HepG2 (cell line): Measurements from ENCODE around the gene TPSB2. TPM values are rescaled to one million over a fixed set of nuclear protein-coding genes. Genes with fewer than 3 reads are reported as not detected.

Source experiments
- ATAC-seq: fragments of 200-7000 bp; cut with Tn5 transposase; 3 replicates; pipeline ENCODE4 v1.9.1; 2020; ENCODE audit warnings: mild to moderate bottlenecking, moderate library complexity
- BruUV-seq: library from RNA; stranded (reverse); fragments of 400-500 nt; replicated peaks from 2 replicates; lab custom pipeline; 2021; lab: Mats Ljungman, UMichigan
- CTCF ChIA-PET: fragments of 300-600 bp; formaldehyde crosslinking; extraction: SDS; loops from one replicate; lab custom pipeline; 2021; ENCODE audit warnings: low total read pairs, inconsistent platforms, low intra/inter-chr PET ratio; lab: Yijun Ruan, JAX
- POLR2A ChIA-PET: fragments of 350-600 bp; sonication (Branson Sonifier 250); formaldehyde crosslinking; loops from one replicate; lab custom pipeline; 2020; ENCODE audit warnings: antibody characterized with exemption, inconsistent platforms; lab: Yijun Ruan, JAX
- DNase-seq: peaks from one replicate; pipeline ENCODE4 v3.0.0-alpha.2; 2015; ENCODE audit warnings: low spot score
- FAIRE-seq: peaks from 3 replicates; lab custom pipeline; 2011; peaks lifted over from hg19 to GRCh38; lab: Jason Lieb, UNC
- H2AFZ ChIP-seq: one replicate; pipeline ENCODE4 v1.6.1; 2011; ENCODE audit warnings: low read length, inconsistent platforms
- H3K27ac ChIP-seq: fragments of 300-600 bp; 3 replicates; pipeline ENCODE4 v1.8.0; 2011; ENCODE audit warnings: mixed run types, mild to moderate bottlenecking, mixed read lengths, low read length, inconsistent platforms; ENCODE audit not compliant: insufficient read depth; ENCODE audit errors: extremely low read length
- H3K27me3 ChIP-seq, 2 experiments: fragments of 200-600 bp in 1 of 2; 2 replicates in 1 of 2; 3 replicates in 1 of 2; pipeline versions ENCODE4 v1.6.0 to v1.8.0; 2011; ENCODE audit warnings: low read length in 2 of 2, mild to moderate bottlenecking in 2 of 2, moderate library complexity in 2 of 2, inconsistent platforms in 1 of 2; ENCODE audit not compliant: insufficient read depth in 2 of 2, control insufficient read depth in 1 of 2
- H3K36me3 ChIP-seq, 2 experiments: fragments of 200-600 bp in 1 of 2; replicated peaks in 1 of 2; 2 replicates in 1 of 2; 3 replicates in 1 of 2; pipeline versions ENCODE4 v1.5.1 to v1.8.0; 2011; ENCODE audit warnings: low read length in 2 of 2, inconsistent platforms in 1 of 2; ENCODE audit not compliant: insufficient read depth in 2 of 2, control insufficient read depth in 1 of 2
- H3K4me1 ChIP-seq: 2 replicates; pipeline ENCODE4 v1.5.1; 2012; ENCODE audit warnings: low read length, inconsistent platforms; ENCODE audit not compliant: insufficient read depth
- H3K4me2 ChIP-seq: 2 replicates; pipeline ENCODE4 v1.6.0; 2011; ENCODE audit warnings: low read depth, low read length, inconsistent platforms
- H3K4me3 ChIP-seq, 3 experiments: fragments of 200-600 bp in 1 of 3; sonication (generic), shearing (Covaris generic) in 1 of 3; replicated peaks in 1 of 3; 2 replicates each; pipeline ENCODE4 v1.5.1; 2011 to 2016; ENCODE audit warnings: low read length in 3 of 3, inconsistent platforms in 2 of 3, low read depth in 2 of 3, mild to moderate bottlenecking in 2 of 3, control low read depth in 1 of 3, mixed read lengths in 1 of 3; ENCODE audit not compliant: insufficient read depth in 1 of 3
- H3K79me2 ChIP-seq: one replicate; pipeline ENCODE4 v1.6.1; 2011; ENCODE audit warnings: low read length, inconsistent platforms; ENCODE audit not compliant: insufficient read depth
- H3K9ac ChIP-seq: 2 replicates; pipeline ENCODE4 v1.6.0; 2011; ENCODE audit warnings: mild to moderate bottlenecking, low read depth, low read length, inconsistent platforms; ENCODE audit not compliant: insufficient read depth
- H3K9me3 ChIP-seq: 2 replicates; pipeline ENCODE4 v1.5.1; 2012; ENCODE audit warnings: mild to moderate bottlenecking, low read length
- H4K20me1 ChIP-seq: 2 replicates; pipeline ENCODE4 v1.6.0; 2011; ENCODE audit warnings: inconsistent platforms, mild to moderate bottlenecking, low read length, moderate library complexity; ENCODE audit not compliant: insufficient read depth
- HHEX ChIP-seq: IDR thresholded peaks from 2 replicates; pipeline ENCODE4 v1.6.1; 2016; ENCODE audit warnings: control low read depth
- HNRNPL ChIP-seq: fragments of 200-400 bp; formaldehyde crosslinking; IDR thresholded peaks from 2 replicates; pipeline ENCODE4 v1.6.1; 2017; ENCODE audit warnings: mild to moderate bottlenecking, low read depth, low read length
- ISL2 ChIP-seq: sonication (generic); formaldehyde crosslinking; IDR thresholded peaks from 2 replicates; pipeline ENCODE4 v1.5.0; 2020; ENCODE audit warnings: missing genetic modification reagents
- MAF1 ChIP-seq: sonication (generic); formaldehyde crosslinking; IDR thresholded peaks from 2 replicates; pipeline ENCODE4 v1.5.0; 2020; ENCODE audit warnings: missing genetic modification reagents, borderline replicate concordance
- RFX5 ChIP-seq: IDR thresholded peaks from 2 replicates; pipeline ENCODE4 v1.6.1; 2011; ENCODE audit warnings: low read depth, low read length, improper control_type of control experiment
- ZNF124 ChIP-seq: sonication (generic); formaldehyde crosslinking; IDR thresholded peaks from 2 replicates; pipeline ENCODE4 v1.4.0; 2020; ENCODE audit warnings: missing genetic modification reagents
- ZNF556 ChIP-seq: sonication (generic); formaldehyde crosslinking; IDR thresholded peaks from 2 replicates; pipeline ENCODE4 v1.4.0; 2020; ENCODE audit warnings: mild to moderate bottlenecking, missing genetic modification reagents, borderline replicate concordance
- ZNF567 ChIP-seq: sonication (generic); formaldehyde crosslinking; IDR thresholded peaks from 2 replicates; pipeline ENCODE4 v1.8.1; 2023; ENCODE audit warnings: mild to moderate bottlenecking, missing genetic modification reagents, borderline replicate concordance
- ZNF569 ChIP-seq: sonication (generic); formaldehyde crosslinking; IDR thresholded peaks from 2 replicates; pipeline ENCODE4 v1.5.0; 2020; ENCODE audit warnings: mild to moderate bottlenecking, missing genetic modification reagents, moderate library complexity, borderline replicate concordance
- ZNF670 ChIP-seq: sonication (generic); formaldehyde crosslinking; IDR thresholded peaks from 2 replicates; pipeline ENCODE4 v1.8.0; 2022; ENCODE audit warnings: mild to moderate bottlenecking, missing genetic modification reagents, borderline replicate concordance
- ZNF720 ChIP-seq: sonication (generic); formaldehyde crosslinking; IDR thresholded peaks from 2 replicates; pipeline ENCODE4 v1.4.0; 2020; ENCODE audit warnings: missing genetic modification reagents
- ZNF777 ChIP-seq: sonication (generic); formaldehyde crosslinking; IDR thresholded peaks from 2 replicates; pipeline ENCODE4 v1.4.0; 2020; ENCODE audit warnings: missing genetic modification reagents
- WGBS: methylation state at CpG from one replicate; pipeline ENCODE4 v1.1.6; 2017; ENCODE audit warnings: low lambda C conversion rate; 5-methylcytosine and 5-hydroxymethylcytosine counted together
- in situ Hi-C: cut with HindIII; loops from 2 replicates; pipeline ENCODE4 v1.10.0; 2017; ENCODE audit warnings: low pct_unique_long_range_greater_than_20kb; ENCODE audit not compliant: extremely low pct_ligation_motif_present
- intact Hi-C: fragments of 100-400 bp; cut with micrococcal nuclease; formaldehyde crosslinking; loops from one replicate; pipeline ENCODE4 v1.10.0; 2022; ENCODE audit not compliant: unreplicated experiment
- polyA plus RNA-seq, 8 experiments: library from polyadenylated mRNA; depleted of rRNA in 3 of 8; stranded (reverse) in 7 of 8; unstranded in 1 of 8; fragments of >200 nt; fragmentation: Illumina TruSeq in 4 of 8; extraction: Trizol in 4 of 8; gene quantifications; 2 replicates each; pipeline versions ENCODE4 v1.2.1 to v1.2.3, GENCODE V29; 2011 to 2016; ENCODE audit warnings: low read depth in 4 of 8, missing spikeins in 1 of 8, mixed read lengths in 1 of 8; ENCODE audit not compliant: insufficient read depth in 1 of 8
- total RNA-seq, 5 experiments: library from RNA; depleted of rRNA; stranded (reverse); fragments of >200 nt; fragmentation: Illumina TruSeq; extraction: Trizol; gene quantifications; 2 replicates each; pipeline ENCODE4 v1.2.3, GENCODE V29; 2016; ENCODE audit warnings: low read depth in 1 of 5
- TF ChIP-seq, protein P1 (sequence below): sonication (generic); formaldehyde crosslinking; IDR thresholded peaks from 2 replicates; pipeline ENCODE4 v1.4.0; 2020; ENCODE audit warnings: missing genetic modification reagents
- TF ChIP-seq, protein P2 (sequence below): sonication (generic); formaldehyde crosslinking; IDR thresholded peaks from 2 replicates; pipeline ENCODE4 v1.8.0; 2022; ENCODE audit warnings: mild to moderate bottlenecking, missing genetic modification reagents; ENCODE audit not compliant: insufficient replicate concordance
- TF ChIP-seq, protein P3 (sequence below): sonication (generic); formaldehyde crosslinking; IDR thresholded peaks from 2 replicates; pipeline ENCODE4 v1.8.0; 2022; ENCODE audit warnings: missing genetic modification reagents, mild to moderate bottlenecking, moderate library complexity, borderline replicate concordance

The TPSB2 gene
- total and polyA plus RNA-seq, 2 of the 13 experiments (the other 11 are each of a cell fraction or from before 2014, with no cell fraction given), result not detected

DNA sequence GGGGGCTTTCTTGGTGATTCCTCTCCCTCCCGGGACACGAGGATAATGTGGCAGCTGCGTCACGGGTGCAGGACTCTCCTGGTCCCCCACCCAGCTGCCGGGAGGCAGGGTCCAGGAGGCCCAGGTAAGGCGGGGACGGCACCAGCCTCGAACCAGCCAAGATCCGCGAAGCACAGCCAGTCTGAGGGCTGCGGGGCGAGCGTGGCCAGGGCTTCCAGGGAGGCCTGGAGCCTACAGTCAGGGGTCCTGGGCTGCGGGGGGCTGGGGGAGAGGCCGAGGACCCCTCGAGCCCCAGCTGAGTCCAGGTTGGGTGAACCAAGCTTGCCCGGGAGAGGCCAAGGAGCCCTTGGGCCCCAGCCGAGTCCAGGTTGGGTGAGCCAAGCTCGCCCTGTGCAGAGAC lies 35.8 kb upstream of the TPSB2 start:
- Histone ChIP-seq H3K9ac (no peak overlapping the region), H3K4me2 (no peak overlapping the region), H3K4me1 (no peaks in the 10 kb centered on the region), H4K20me1 (no peaks in the 10 kb centered on the region), H3K4me3 (no peak overlapping the region), H3K36me3 (no peaks in the 10 kb centered on the region), H3K27ac (no peak overlapping the region), H3K9me3 (no peaks in the 10 kb centered on the region), H3K79me2 (no peaks in the 10 kb centered on the region), H2AFZ (no peak overlapping the region), H3K27me3 (peaks cover 10 to 48% of the 10 kb centered on the region in 2 experiments)
- TF ChIP-seq HNRNPL (no peak), ISL2 (CRISPR knock-in tag) (no peak), ZNF124 (CRISPR knock-in tag) (no peak), ZNF777 (CRISPR knock-in tag) (no peak)
- TF ChIP-seq, protein P1, sequence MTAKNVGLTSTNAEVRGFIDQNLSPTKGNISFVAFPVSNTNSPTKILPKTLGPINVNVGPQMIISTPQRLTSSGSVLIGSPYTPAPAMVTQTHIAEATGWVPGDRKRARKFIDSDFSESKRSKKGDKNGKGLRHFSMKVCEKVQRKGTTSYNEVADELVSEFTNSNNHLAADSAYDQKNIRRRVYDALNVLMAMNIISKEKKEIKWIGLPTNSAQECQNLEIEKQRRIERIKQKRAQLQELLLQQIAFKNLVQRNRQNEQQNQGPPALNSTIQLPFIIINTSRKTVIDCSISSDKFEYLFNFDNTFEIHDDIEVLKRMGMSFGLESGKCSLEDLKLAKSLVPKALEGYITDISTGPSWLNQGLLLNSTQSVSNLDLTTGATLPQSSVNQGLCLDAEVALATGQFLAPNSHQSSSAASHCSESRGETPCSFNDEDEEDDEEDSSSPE (CRISPR knock-in tag), result no peak
- ChIA-PET POLR2A (no interaction called here), CTCF (no interaction called here)
- intact Hi-C loops (no loop called here), in situ Hi-C loops (no loop called here)
- no peak for FAIRE-seq
- BruUV-seq, result no TSS peak
- ATAC-seq, result no peak
- 30% methylated on average over 15 of the region's 19 CpGs for WGBS
- DNase-seq, result no peak

DNA sequence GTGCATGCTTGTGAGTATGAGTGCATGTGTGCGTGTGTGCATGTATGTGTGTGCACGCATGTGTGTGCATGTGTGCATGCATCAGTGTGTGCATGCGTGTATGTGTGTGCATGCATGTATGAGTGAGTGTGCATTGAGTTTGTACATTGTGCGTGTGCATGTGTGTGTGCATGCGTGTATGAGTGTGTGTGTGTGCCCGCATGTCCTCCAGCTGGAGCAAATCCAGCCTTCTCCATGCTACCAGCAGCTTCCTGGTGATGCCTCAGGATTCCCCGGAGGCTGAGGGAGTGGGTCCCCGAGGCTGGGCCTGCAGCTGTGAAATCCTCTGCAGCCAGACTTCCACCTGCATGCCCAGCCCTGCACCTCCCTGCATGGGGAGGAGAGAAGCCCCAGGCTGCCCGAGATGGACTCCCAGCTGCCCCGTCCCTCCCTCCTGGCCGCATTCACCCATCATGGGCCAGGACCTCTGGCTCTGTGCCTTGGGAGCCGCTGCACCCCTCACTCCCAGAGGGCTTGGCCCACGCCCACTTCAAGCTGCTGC lies 35.2 kb upstream of the TPSB2 start:
- no peak overlapping the region for H3K4me2 ChIP-seq
- H3K27me3 ChIP-seq, result peaks cover 10 to 55% of the 10 kb centered on the region in 2 experiments
- DNase-seq (no peak), FAIRE-seq (no peak), ATAC-seq (no peak)
- H3K4me1 ChIP-seq, result no peaks in the 10 kb centered on the region
- no TSS peak for BruUV-seq
- ChIA-PET POLR2A (no interaction called here), CTCF (no interaction called here)
- H3K9me3 ChIP-seq, result no peaks in the 10 kb centered on the region
- H3K4me3 ChIP-seq, result no peak overlapping the region
- H3K9ac ChIP-seq, result no peak overlapping the region
- in situ Hi-C loops, result no loop called here
- no peaks in the 10 kb centered on the region for H3K36me3 ChIP-seq
- H4K20me1 ChIP-seq, result no peaks in the 10 kb centered on the region
- 67% methylated on average over 7 of the region's 13 CpGs for WGBS
- no peak overlapping the region for H2AFZ ChIP-seq
- H3K27ac ChIP-seq, result no peak overlapping the region
- intact Hi-C loops, result no loop called here
- H3K79me2 ChIP-seq, result no peaks in the 10 kb centered on the region
- TF ChIP-seq ZNF670 (CRISPR knock-in tag), result no peak
- no peak for TF ChIP-seq ZNF569 (CRISPR knock-in tag)
- no peak for TF ChIP-seq MAF1 (CRISPR knock-in tag)
- TF ChIP-seq, protein P2, sequence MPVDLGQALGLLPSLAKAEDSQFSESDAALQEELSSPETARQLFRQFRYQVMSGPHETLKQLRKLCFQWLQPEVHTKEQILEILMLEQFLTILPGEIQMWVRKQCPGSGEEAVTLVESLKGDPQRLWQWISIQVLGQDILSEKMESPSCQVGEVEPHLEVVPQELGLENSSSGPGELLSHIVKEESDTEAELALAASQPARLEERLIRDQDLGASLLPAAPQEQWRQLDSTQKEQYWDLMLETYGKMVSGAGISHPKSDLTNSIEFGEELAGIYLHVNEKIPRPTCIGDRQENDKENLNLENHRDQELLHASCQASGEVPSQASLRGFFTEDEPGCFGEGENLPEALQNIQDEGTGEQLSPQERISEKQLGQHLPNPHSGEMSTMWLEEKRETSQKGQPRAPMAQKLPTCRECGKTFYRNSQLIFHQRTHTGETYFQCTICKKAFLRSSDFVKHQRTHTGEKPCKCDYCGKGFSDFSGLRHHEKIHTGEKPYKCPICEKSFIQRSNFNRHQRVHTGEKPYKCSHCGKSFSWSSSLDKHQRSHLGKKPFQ, result no peak
- TF ChIP-seq ZNF567 (CRISPR knock-in tag), result no peak
- TF ChIP-seq ZNF720 (CRISPR knock-in tag), result no peak
- no peak for TF ChIP-seq HHEX (CRISPR knock-in tag)
- TF ChIP-seq, protein P3, sequence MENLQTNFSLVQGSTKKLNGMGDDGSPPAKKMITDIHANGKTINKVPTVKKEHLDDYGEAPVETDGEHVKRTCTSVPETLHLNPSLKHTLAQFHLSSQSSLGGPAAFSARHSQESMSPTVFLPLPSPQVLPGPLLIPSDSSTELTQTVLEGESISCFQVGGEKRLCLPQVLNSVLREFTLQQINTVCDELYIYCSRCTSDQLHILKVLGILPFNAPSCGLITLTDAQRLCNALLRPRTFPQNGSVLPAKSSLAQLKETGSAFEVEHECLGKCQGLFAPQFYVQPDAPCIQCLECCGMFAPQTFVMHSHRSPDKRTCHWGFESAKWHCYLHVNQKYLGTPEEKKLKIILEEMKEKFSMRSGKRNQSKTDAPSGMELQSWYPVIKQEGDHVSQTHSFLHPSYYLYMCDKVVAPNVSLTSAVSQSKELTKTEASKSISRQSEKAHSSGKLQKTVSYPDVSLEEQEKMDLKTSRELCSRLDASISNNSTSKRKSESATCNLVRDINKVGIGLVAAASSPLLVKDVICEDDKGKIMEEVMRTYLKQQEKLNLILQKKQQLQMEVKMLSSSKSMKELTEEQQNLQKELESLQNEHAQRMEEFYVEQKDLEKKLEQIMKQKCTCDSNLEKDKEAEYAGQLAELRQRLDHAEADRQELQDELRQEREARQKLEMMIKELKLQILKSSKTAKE, result no peak
- no peak for TF ChIP-seq ZNF556 (CRISPR knock-in tag)
- no peak for TF ChIP-seq RFX5
